22Rv1 (cell line): ENCODE measurements around the gene ICAM1.

Source experiments
- H3K27ac ChIP-seq: fragments of 450-650 bp; 2 replicates; pipeline ENCODE4 v1.5.1; 2017
- CTCF ChIP-seq: fragments of 450-650 bp; IDR thresholded peaks from 2 replicates; pipeline ENCODE4 v1.5.1; 2017; ENCODE audit warnings: mild to moderate bottlenecking
- ZFX ChIP-seq: fragments of 450-650 bp; IDR thresholded peaks from 2 replicates; pipeline ENCODE4 v1.6.1; 2017; ENCODE audit warnings: antibody characterized with exemption, borderline replicate concordance

The ICAM1 gene

DNA sequence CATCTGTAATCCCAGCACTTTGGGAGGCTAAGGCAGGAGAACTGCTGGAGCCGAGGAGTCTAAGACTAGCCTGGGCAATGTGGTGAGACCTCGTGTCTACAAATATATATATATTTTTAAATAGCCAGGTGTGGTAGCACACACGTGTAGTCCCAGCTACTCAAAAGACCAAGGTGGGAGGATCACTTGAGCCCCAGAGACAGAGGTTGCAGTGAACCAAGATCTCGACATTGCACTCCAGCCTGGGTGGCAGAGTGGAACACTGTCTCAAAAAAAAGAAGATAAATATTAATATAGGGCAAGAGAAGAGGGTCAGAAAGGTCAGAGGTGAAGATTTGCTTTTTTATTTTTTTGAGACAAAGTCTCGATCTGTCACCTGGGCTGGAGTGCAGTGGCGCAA, 24.4 kb upstream of the ICAM1 start:
- H3K27ac ChIP-seq: no peak overlapping the region
- no peak for TF ChIP-seq ZFX

DNA sequence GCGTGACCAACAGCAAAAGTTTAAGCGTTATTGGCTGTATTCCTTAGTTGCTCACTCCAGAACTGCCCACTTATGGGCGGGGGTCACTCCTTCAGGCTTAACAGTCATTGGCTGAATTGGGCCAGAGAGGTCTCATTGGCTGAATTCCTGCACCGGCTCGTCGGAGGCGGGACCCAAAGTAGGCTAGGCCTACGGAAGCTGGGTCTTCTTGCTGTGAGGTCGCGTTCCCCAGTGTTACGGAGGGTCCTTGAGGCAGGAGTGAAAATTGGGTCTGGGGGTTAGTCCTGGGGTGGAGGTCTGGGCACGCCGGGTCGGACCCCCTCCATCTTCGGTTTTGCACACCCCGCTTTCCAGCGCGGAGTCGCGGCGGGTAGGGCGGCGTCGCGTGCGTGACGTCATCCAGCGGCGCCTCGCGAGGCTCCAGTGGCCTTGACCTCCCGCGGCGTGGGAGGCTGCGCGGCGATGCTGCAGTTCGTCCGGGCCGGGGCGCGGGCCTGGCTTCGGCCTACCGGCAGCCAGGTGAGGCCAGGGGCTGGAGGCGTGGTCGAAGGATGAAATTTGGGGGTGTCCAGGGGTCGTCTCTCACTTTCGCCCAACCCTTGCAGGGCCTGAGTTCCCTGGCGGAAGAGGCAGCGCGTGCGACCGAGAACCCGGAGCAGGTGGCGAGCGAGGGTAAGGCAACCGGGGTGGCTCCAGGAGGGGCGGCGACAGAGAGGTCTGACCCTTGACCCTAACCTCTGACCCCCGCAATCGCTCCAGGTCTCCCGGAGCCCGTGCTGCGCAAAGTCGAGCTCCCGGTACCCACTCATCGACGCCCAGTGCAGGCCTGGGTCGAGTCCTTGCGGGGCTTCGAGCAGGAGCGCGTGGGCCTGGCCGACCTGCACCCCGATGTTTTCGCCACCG, 18.9 kb upstream of the ICAM1 start, which contains the start of gene MRPL4:
MRPL4 (plus strand) TSS at position 423 of the 903 bp plus-strand sequence; CDS start at position 463, 40 bp downstream.
- TF ChIP-seq ZFX: no peak
- no peak for TF ChIP-seq CTCF
- H3K27ac ChIP-seq: peak within 1 kb of the TSS; percentile 72

DNA sequence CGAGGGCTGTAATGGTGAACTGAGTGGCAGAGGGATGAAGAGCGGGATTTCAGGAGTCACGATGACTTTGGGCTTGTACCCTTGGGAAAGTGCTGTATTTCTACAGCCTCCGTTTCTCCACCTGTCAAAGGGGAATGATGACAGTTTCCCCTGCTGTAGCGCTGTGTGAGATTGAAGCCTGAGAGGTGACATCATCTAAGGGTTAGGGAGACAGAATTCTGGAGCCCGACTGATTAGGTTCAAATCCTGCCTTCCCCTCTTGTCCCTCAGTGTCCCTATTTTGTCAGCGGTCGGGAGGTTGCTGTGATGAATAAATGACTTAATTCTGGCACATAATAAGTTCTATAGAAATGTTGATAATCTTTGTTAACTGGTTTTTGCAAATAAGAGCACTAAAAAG, 18.2 kb upstream of the ICAM1 start:
- TF ChIP-seq ZFX: no peak
- no peak for TF ChIP-seq CTCF
- peak overlapping the region; percentile 72 for H3K27ac ChIP-seq

DNA sequence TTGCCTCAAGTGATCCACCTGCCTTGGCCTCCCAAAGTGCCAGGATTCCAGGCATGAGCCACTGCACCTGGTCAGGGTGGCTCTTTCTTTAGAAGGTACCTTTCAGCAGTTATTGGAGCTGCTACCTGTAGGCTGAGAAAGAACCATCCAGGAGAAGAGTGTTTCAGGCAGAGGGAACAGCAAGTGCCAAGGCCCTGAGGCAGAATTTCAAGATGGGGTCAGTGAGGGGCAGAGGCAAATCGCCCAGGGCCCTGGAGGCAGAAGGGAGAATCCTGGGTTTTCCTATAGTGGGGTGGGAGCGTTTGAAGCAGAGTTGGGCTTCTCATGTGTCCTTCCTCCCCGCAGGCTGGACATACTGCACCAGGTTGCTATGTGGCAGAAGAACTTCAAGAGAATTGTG, 16.7 kb upstream of the ICAM1 start:
- TF ChIP-seq CTCF: no peak
- no peak for TF ChIP-seq ZFX
- H3K27ac ChIP-seq: no peak overlapping the region

- no peak for TF ChIP-seq CTCF
- TF ChIP-seq ZFX: no peak
- no peak overlapping the region for H3K27ac ChIP-seq
These were observed 15.6 kb upstream of the ICAM1 start for GRCh38 chr19:10255358-10255757.

DNA sequence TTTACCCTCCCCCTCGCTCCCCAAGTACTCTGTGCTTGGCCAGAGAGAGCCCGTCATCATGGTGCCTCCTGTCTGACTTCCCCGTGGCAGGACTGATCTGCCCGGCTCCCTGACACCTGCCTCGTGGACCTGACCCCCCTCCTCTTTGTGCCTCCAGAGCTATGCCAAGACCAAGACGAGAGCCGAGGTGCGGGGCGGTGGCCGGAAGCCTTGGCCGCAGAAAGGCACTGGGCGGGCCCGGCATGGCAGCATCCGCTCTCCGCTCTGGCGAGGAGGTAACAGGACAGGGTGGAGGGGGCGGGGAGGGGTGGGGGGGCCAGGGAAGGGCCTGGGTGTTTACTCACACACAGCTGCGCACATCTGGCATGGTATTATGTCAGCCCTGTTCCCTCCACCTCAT, 14.4 kb upstream of the ICAM1 start:
- TF ChIP-seq ZFX (no peak), CTCF (no peak)
- H3K27ac ChIP-seq: no peak overlapping the region

- TF ChIP-seq ZFX (no peak), CTCF (no peak)
These were observed 13.8 kb upstream of the ICAM1 start for GRCh38 chr19:10256970-10257615.

More at GRCh38 chr19:10256970-10257615, 13.8 kb upstream of the ICAM1 start:
- no peak overlapping the region for H3K27ac ChIP-seq
